HG02759 (cell line): ENCODE measurements around the gene TRMT6.

Source experiments
- ATAC-seq: cut with Tn5 transposase; IDR thresholded peaks from one replicate; pipeline ENCODE4 v1.9.1; 2021; ENCODE audit warnings: mild to moderate bottlenecking, moderate library complexity; ENCODE audit not compliant: unreplicated experiment

The TRMT6 gene

GRCh38 chr20:5949943-5950270, 426 bp downstream of the TRMT6 start:
- ATAC-seq, result no peak

GRCh38 chr20:5947276-5947675, 3.1 kb downstream of the TRMT6 start:
- ATAC-seq, result no peak

GRCh38 chr20:5945963-5946362, 4.4 kb downstream of the TRMT6 start:
- no peak for ATAC-seq

GRCh38 chr20:5938456-5939029, 11.8 kb downstream of the TRMT6 start:
- ATAC-seq, result no peak

- no peak for ATAC-seq
Observed at GRCh38 chr20:5936238-5936637, 14.1 kb downstream of the TRMT6 start.

GRCh38 chr20:5935384-5935783, 14.9 kb downstream of the TRMT6 start:
- no peak for ATAC-seq

GRCh38 chr20:5933802-5934436, 16.4 kb downstream of the TRMT6 start:
- no peak for ATAC-seq

GRCh38 chr20:5932796-5933195, 17.5 kb downstream of the TRMT6 start:
- no peak for ATAC-seq

GRCh38 chr20:5931411-5931810, 18.9 kb downstream of the TRMT6 start:
- ATAC-seq, result no peak

GRCh38 chr20:5928836-5929715, 21.3 kb downstream of the TRMT6 start:
- ATAC-seq, result no peak

- no peak for ATAC-seq
Observed at GRCh38 chr20:5927749-5928462, 22.4 kb downstream of the TRMT6 start.

GRCh38 chr20:5925551-5925950, 24.8 kb downstream of the TRMT6 start:
- ATAC-seq, result no peak

GRCh38 chr20:5923493-5923892, 26.8 kb downstream of the TRMT6 start:
- no peak for ATAC-seq

- no peak for ATAC-seq
Observed at GRCh38 chr20:5920581-5920980, 29.8 kb downstream of the TRMT6 start.

- ATAC-seq, result no peak
Observed at GRCh38 chr20:5919626-5920544, 30.4 kb downstream of the TRMT6 start.

GRCh38 chr20:5918856-5919625, 31.3 kb downstream of the TRMT6 start:
- no peak for ATAC-seq

GRCh38 chr20:5914859-5915258, 35.5 kb downstream of the TRMT6 start:
- ATAC-seq, result no peak

- no peak for ATAC-seq
Observed at GRCh38 chr20:5913166-5913565, 37.2 kb downstream of the TRMT6 start.

- no peak for ATAC-seq
Observed at GRCh38 chr20:5910186-5910585, 40.1 kb downstream of the TRMT6 start.

GRCh38 chr20:5908981-5909380, 41.4 kb downstream of the TRMT6 start:
- ATAC-seq, result no peak
